ENCODE measurements around the gene KANSL1.

- TF ChIP-seq POLR2A (IDR thresholded peaks at IDR 0.05) (no peak), EP300 (IDR thresholded peaks at IDR 0.05) (no peak), POLR2AphosphoS5 (IDR thresholded peaks at IDR 0.05) (no peak), CTCF (IDR thresholded peaks at IDR 0.05) (no peak)
Observed at GRCh38 chr17:46195939-46196716, 2.9 kb upstream of the KANSL1 start.
